Umbilical cord (tissue), 2 donors: Measurements from ENCODE around the gene FCHSD2. TPM values are rescaled to one million over a fixed set of nuclear protein-coding genes. Genes with fewer than 3 reads are reported as not detected.
A peak's percentile ranks its signal among the peaks of the same experiment; 100 is the strongest.
"Not testable (repeated sequence)": the region's sequence is repeated elsewhere in the genome, so short reads cannot be mapped to it uniquely, and the experiment has no call there.

Experiments
- DNase-seq: peaks from one replicate; pipeline ENCODE4 v3.0.0-alpha.2; 2015; ENCODE audit warnings: low spot score
- total RNA-seq: library from RNA; depleted of rRNA; stranded (reverse); fragments of >200 nt; gene quantifications from one replicate; pipeline ENCODE4 v1.2.3, GENCODE V29; 2014; ENCODE audit warnings: low replicate concordance; ENCODE audit not compliant: insufficient read depth

FCHSD2 gene
- total RNA-seq, 1 donor from 2014 or later = 40.7 TPM

- no peak for DNase-seq
Observed at GRCh38 chr11:72932132-72932570, 210.0 kb downstream of the FCHSD2 start.

- DNase-seq = no peak
Observed at GRCh38 chr11:72930008-72930407, 212.1 kb downstream of the FCHSD2 start.

- no peak for DNase-seq
Observed at GRCh38 chr11:72929256-72929655, 212.9 kb downstream of the FCHSD2 start.

DNA sequence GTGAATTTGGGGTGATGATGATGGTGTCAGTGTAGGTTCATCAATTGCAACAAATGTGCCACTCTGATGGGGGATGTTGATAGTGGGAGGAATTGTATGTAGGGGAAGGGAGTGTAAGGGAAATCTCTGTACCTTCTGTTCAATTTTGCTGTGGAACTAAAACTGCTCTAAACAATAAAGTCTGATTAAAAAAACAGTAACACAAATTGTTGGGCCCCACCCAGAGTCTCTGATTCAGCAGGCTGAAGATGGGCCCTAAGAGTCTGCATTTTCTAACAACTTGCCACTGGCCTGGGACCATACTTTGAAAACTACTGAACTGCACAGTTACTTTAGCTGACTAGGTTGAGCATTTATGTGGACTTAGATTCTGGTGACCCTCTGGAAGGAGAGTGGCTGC lies 214.7 kb downstream of the FCHSD2 start:
- DNase-seq = no peak

GRCh38 chr11:72926076-72926475 lies 216.0 kb downstream of the FCHSD2 start:
- no peak for DNase-seq

DNA sequence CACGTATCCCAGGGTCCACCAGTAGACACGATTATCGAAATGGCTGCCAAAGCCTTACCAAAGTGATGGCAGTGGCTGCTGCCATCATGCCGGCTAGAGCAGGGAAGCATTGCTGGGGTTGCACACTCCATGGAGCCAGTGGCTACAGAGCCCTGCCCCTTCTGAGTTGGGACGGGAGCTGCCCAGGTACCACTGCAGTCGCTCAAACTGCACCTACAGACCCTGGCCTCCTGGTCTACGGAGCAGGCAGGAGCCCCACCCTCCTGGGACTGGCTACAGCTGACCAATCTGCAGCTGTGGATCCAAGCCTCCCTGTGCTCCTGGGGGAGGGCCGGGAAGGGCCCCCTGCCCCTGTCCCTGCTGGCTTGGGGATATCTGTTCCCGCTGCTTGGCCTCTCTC lies 216.5 kb downstream of the FCHSD2 start:
- no peak for DNase-seq

DNA sequence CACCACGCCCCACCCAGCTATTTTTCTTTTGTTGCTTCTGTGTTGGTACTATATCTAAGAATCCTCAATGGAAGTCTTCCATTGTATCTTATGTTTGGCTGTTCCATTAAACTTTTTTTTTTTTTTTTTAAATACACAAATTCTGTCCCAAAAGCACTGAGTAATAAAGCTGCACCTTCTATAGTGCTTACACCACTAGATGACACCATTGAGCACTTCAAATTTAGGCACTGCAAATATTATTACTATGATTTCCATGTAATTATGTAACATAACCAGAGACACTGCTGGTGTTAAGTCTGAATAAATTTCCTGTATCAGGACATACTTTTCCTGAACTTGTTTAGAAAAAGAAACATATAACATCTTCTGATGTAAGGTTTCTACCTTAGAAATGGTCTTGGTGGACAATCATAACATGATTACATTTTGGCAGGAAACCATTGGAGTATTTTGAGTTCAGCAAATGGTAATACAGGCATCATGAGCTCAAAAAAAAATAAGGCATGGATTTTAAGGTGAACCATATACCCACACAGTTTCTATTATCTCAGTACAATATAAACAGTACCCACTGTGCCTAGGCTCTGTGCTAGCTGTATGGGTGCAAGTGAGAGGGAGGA lies 217.4 kb downstream of the FCHSD2 start:
- peak; percentile 13 for DNase-seq

GRCh38 chr11:72921028-72921716 lies 220.9 kb downstream of the FCHSD2 start:
- no peak for DNase-seq

DNA sequence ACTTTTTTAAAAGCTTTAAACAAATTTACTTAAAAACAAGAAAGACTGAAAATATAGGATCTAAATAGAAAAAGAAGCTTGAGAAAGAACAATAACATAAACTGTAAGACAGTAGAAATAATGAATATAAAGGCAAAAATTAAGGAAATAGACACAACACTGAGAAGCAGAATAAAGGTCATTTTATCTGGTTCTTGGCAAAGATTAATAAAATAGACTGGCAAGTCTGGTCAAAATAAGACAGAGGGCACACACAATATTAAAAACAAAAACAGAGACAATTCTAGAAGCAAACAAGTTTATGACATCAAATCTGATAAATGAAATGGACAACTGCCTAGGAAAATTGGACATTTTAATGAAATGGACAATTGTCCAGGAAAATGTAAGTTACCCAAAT lies 222.1 kb downstream of the FCHSD2 start:
- no peak for DNase-seq

DNA sequence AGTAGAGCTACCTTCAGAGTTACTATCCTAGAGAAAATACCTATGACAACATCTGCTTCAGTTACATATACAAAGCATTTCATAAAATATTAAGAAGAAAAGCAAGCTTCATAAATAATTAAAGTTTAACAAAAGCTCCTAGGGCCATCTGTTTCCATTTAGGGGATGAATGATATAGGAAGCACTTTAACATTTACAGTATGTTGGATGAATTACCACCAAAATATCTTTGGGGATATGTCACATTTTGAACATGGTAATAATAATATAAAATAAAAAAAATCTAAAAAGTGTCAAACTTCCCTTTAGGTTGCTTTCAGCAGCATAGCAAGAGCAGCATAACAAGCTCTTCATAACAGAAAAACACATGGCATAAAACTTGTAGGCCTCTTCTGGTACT lies 223.3 kb downstream of the FCHSD2 start:
- DNase-seq = no peak

DNA sequence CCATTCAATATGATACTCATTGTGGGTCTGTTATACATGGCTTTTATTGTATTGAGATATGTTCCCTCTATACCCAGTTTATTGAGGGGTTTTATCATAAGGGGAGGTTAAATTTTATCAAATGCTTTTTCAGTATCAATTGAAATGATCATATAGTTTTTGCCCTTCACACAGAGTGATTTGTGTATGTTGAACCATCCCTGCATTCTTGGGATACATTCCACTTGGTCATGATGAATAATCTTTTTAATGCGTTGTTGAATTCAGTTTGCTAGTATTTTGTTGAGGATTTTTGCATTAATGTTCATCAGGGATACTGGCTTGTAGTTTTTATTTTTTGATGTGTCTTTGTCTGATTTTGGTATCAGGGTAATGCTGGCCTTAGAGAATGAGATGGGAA lies 229.9 kb downstream of the FCHSD2 start:
- no peak for DNase-seq

GRCh38 chr11:72909558-72910388 lies 232.3 kb downstream of the FCHSD2 start:
- not testable (repeated sequence) for DNase-seq

DNA sequence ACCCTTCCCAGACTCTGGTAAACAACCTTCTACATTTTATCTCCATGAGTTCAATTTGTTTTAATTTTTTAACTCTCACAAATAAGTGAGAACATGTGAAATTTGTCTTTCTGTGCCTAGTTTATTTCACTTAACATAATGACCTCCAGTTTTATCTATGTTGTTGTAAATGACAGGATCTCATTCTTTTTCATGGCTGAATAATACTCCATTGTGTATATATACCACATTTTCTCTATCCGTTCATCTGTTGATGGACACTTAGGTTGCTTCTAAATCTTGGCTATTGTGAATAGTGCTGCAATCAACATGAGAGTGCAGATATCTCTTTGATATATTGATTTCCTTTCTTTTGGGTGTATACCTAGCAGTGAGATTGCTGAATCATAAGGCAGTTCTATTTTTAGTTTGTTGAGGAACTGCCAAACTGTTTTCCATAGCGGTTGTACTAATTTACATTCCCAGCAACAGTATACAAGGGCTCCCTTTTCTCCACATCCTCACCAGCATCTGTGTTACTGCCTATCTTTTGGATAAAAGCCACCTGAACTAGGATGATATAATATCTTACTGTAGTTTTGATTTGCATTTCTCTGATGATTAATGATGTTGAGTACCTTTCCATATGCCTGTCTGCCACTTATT lies 234.0 kb downstream of the FCHSD2 start:
- no peak for DNase-seq

GRCh38 chr11:72904016-72904415 lies 238.1 kb downstream of the FCHSD2 start:
- DNase-seq = no peak

DNA sequence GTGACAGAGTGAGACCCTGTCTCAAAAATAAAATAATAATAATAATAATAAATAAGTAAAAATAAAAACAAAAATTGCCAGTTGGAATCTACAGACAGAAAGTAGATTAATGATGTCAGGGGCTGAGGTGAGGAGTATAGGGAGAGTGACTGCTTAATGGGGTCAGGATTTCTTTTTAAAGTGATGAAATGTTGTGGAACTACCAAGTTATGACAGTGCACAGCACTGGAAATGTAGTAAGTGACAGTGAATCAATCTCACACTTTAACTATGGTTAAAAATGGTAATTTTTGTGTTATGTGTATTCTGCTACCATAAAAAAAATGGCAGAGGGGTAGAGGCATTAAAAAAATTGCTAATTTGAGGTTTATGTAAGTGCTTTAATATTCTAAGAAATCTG lies 240.7 kb downstream of the FCHSD2 start:
- no peak for DNase-seq

DNA sequence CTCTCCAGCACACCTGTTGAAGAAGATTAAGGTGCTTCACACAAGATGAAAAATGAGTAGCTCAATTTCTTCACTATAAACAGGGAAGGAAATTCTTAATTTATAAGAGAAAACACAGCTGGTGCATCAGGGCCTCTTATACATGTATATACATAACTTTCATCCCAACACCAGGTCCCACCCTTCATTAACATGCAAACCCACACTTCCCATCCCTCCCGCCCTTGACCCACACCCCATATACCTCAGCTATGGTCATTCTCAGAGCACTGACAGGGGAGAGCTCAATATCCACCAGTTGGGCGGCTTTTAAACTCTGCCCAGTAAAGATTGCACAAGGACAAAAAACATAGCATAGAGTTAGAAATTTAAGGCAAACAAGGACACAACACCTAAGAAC lies 242.1 kb downstream of the FCHSD2 start:
- no peak for DNase-seq

DNA sequence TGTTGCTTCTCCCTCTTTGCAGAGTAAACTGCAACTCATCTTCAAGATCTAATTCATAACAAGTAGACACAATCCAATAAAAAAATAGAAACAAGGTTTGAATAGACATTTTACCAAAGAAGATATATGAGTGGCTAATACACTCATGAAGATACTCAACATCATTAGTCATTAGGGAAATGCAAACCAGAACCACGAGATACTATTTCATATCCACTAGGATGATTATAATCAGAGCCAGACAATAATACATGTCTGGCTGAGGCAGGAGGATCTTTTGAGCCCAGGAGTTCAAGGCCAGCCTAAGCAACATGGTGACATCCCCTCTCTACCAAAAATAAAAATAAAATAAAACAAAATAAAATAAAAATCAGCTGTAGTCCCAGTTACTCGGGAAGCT lies 242.9 kb downstream of the FCHSD2 start:
- no peak for DNase-seq

GRCh38 chr11:72897506-72897905 lies 244.6 kb downstream of the FCHSD2 start:
- DNase-seq = peak; percentile 7

- no peak for DNase-seq
Observed at GRCh38 chr11:72896431-72896830, 245.7 kb downstream of the FCHSD2 start.

GRCh38 chr11:72890881-72891280 lies 251.2 kb downstream of the FCHSD2 start:
- no peak for DNase-seq

DNA sequence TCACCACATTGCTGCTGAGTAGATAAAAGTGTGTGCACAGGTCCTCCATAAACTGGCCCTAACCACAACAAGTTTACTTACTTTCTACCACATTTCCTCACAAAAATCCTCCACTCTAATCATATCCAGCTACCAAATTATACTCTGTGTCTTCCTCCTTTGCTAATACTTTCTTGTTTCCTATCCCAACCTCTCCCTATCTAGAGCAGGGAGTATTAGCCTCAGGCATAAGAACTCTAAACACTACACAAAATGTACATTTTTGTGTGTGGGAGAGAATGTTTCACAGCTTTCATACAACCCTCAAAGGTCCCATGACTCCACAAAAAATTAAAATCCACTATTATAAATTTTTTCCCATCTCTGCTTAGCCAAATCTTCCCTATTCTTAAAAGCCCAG lies 255.5 kb downstream of the FCHSD2 start:
- no peak for DNase-seq
